Left renal cortex interstitium (tissue), 4 donors: Measurements from ENCODE around the gene SYNM. TPM values are rescaled to one million over a fixed set of nuclear protein-coding genes. Genes with fewer than 3 reads are reported as not detected.
"Not testable (repeated sequence)": the region's sequence is repeated elsewhere in the genome, so short reads cannot be mapped to it uniquely, and the experiment has no call there.

ENCODE experiments used
- DNase-seq, 4 donors: peaks; one replicate each; pipeline ENCODE4 v3.0.0-alpha.2; 2013; ENCODE audit warnings: low read depth in 4 of 4, low spot score in 2 of 4, missing footprints in 1 of 4
- polyA plus RNA-seq, 4 donors: library from polyadenylated mRNA; unstranded; fragments of 120-200 nt; gene quantifications; one replicate each; pipeline ENCODE4 v1.2.1, GENCODE V29; 2013; ENCODE audit not compliant: insufficient read length in 4 of 4

The SYNM gene, protein sequence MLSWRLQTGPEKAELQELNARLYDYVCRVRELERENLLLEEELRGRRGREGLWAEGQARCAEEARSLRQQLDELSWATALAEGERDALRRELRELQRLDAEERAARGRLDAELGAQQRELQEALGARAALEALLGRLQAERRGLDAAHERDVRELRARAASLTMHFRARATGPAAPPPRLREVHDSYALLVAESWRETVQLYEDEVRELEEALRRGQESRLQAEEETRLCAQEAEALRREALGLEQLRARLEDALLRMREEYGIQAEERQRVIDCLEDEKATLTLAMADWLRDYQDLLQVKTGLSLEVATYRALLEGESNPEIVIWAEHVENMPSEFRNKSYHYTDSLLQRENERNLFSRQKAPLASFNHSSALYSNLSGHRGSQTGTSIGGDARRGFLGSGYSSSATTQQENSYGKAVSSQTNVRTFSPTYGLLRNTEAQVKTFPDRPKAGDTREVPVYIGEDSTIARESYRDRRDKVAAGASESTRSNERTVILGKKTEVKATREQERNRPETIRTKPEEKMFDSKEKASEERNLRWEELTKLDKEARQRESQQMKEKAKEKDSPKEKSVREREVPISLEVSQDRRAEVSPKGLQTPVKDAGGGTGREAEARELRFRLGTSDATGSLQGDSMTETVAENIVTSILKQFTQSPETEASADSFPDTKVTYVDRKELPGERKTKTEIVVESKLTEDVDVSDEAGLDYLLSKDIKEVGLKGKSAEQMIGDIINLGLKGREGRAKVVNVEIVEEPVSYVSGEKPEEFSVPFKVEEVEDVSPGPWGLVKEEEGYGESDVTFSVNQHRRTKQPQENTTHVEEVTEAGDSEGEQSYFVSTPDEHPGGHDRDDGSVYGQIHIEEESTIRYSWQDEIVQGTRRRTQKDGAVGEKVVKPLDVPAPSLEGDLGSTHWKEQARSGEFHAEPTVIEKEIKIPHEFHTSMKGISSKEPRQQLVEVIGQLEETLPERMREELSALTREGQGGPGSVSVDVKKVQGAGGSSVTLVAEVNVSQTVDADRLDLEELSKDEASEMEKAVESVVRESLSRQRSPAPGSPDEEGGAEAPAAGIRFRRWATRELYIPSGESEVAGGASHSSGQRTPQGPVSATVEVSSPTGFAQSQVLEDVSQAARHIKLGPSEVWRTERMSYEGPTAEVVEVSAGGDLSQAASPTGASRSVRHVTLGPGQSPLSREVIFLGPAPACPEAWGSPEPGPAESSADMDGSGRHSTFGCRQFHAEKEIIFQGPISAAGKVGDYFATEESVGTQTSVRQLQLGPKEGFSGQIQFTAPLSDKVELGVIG (N-terminal part only)
- 1 to 10 TPM; 1.6 to 2.0 (median 1.7) TPM for polyA plus RNA-seq

DNA sequence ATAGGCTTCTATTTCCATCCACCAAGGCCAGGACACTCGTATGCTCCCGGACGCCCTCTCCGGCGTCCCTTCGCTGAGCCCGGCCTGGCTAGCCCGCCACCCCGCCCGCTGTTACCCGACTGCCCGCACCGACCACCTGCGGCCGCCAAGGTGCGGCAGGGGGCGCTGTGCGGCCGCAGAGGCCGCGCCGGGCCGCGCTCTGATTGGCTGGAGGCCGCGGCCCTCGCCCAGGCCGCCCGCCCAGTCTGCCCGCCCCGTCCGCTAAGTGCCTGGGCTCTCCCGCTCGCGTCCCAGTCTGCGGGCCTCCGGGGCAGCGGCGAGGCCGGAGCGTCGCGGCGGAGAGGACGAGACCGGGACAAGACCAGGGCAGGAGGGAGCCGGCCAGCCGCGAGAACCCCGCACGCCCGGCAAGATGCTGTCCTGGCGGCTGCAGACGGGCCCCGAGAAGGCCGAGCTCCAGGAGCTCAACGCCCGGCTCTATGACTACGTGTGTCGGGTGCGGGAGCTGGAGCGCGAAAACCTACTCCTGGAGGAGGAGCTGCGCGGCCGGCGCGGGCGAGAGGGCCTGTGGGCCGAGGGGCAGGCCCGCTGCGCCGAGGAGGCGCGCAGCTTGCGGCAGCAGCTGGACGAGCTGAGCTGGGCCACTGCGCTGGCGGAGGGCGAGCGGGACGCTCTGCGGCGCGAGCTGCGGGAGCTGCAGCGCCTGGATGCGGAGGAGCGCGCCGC is at the start of gene SYNM:
Gene SYNM (plus strand): TSS at position 293 of the 726 bp plus-strand sequence. CDS start 120 bp downstream, at position 413.
- DNase-seq: peak in 3 of 4 donors; percentile 29 to 59 (median 52)

DNA sequence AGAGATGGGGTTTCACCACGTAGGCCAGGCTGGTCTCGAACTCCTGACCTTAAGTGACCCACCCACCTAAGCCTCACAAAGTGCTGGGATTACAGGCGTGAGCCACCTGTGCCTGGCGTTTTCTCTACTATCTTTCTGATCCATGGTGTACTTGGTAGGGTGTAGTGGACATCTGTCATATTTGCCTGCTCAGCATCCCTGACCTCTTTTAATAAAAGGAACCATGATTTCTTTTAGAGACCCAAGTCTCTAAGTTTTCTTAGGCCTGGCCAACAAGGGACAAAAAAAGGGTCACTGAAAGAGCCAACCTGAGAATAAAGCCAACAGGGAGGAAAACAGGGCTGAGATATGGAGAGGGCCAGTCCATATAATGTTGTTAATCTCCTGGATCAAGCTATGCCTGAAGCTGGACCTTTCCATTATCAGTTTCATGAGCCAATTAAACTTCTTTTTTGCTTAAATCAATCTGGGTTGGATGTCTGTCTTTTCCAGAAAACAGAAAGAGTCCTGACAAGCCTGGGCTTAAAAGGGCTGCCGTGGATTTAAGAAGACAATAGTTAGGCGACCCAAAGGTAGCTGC is 49.2 kb upstream of the SYNM start:
- no peak for DNase-seq

DNA sequence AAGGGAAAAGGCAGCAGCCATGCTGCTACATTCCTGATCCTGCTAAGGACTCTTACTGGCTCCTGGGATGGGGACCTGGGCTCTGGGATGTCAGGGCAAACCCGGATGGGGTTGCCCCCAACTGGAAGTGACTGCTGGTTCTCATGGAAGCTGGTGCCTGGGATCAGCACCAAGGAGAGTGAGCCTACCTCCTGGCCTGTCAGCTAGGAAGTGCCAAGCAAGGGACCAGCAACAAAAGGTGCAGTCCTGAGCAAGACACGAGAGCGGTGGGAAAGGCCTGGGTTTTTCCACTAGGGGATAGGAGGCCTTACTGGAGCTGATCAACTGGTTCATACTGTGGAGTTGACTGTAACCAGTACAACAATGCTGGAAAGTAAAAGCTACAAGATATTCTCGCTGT is 47.9 kb upstream of the SYNM start:
- no peak for DNase-seq

DNA sequence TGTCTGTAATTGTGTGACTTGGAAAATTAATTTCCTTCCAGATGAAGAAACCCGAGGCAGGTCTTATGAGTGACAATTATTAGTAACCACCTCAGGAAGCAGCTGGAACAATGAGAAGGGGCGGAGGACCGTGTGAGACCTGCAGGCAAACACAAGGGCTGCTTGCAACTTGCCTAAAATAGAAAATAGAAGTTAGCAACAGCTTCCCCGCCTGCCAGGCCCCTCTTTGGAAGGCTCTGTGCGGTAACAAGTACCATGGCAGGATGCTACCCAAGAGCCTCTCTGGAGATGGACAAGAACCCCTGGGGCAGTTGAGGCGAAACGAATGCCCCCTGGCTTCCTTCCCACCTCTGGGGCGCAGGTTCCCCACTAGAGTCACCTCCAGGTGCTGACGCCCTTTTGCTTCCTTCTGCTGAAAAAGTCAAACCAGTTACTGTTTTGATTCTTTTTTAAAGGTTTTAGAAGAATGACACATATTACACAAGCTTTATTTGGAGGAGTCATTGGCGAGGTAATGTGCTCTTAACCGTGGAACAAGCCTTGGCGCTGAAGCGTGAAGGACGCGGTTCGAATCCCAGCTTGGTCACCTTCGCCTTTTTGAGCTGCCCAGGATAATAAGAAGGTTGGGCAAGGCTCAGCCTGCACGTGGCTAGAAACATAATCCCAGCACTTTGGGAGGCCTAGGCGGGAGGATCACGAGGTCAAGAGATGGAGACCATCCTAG is 47.0 kb upstream of the SYNM start:
- DNase-seq: no peak

DNA sequence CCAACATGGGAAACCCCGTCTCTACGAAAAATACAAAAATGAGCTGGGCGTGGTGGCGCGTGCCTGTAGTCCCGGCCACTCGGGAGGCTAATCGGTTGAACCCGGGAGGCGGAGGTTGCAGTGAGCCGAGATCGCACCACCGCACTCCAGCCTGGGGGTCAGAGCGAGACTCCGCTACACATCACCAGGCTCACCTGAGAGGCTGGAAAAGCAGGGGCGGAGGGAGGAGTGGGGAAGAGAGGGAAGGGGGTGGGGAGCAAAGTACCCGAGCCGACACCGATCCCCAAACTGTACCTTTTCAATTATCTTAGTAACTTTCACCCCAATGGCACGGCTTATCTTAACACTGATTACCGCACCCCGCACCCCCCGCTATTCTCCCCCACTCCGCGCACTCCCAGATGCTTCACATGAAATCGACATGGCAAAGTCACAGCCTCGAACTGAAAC is 46.4 kb upstream of the SYNM start:
- peak in 1 of 4 donors; percentile 13 for DNase-seq

DNA sequence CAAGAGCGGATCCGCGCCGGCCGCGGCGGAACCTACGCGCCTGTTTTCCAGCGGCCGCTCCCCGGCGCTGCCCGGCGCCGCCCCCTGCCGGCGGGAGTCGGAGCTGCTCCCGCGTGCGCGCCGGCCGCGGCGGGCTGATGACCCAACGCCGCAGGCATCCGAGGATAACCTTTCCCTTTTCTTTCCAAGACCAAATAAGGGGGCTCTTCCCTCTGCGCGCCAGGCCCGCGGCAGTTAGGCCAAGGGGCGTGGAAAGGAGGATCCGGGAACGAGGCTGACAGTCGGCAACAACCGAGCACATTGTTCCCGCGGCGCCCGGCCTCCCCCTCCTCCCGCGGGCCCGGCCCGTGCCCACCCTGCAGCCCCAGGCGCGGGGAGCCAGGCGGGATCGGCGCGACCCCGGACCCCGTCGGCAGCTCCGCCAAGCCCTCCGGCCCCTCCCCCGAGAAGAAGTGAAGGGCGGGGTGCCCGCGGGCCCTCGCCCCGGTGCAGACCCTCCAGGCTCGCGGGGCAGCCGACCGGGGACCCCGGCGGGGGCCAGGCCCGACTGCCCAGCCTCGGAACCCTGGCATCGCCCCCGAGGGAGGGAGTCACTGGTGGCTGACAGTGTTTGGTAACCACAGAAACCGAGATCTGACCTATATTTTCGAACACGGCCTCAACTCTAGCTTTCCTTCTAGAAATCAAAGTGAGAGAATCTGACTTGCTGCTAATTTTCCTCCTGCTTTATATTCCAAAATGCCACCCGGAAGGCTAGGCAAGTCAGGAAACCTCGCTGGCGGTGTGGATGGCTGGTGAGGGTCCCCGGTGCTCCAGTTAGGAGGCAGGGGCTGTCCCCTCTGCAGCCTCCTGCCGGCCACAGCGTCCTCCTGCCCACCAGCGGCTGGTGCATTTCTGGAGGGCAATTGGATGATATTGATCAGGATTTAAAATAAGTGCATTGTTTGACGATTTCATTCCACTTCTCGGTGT is 45.6 kb upstream of the SYNM start:
- peak in 3 of 4 donors; percentile 52 to 68 (median 63) for DNase-seq

DNA sequence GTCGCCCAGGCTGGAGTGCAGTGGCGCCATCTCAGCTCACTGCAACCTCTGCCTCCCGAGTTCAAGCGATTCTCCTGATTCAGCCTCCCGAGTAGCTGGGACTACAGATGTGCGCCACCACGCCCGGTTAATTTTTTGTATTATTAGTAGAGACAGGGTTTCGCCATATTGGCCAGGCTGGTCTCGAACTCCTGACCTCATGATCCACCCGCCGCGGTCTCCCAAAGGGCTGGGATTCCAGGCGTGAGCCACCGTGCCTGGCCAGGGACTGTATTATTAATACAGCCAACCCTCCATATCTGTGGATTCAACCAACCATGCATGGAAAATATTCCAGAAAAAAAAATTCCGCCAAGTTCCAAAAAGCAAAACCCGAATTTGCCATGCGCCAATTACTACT is 44.7 kb upstream of the SYNM start:
- DNase-seq: not testable (repeated sequence)

DNA sequence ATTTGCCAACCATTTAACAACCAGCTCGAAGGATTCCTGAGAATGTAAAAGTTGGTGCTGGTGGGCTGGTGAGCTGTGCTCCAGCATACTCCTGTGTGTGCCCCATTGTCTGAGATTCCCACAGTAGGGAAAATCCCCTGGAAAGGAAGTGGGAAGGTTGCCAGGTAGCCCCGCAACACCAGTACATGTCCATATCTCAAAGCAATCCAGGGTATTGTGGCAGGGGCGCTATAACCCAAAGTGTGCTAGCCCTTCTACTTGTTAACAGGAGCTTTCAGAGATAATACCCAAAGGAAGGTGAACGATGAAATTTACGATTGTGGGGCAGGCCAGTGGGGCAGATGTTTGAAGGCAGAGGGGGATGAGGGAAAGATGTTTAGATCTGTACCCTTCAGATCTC is 42.7 kb upstream of the SYNM start:
- DNase-seq: no peak

DNA sequence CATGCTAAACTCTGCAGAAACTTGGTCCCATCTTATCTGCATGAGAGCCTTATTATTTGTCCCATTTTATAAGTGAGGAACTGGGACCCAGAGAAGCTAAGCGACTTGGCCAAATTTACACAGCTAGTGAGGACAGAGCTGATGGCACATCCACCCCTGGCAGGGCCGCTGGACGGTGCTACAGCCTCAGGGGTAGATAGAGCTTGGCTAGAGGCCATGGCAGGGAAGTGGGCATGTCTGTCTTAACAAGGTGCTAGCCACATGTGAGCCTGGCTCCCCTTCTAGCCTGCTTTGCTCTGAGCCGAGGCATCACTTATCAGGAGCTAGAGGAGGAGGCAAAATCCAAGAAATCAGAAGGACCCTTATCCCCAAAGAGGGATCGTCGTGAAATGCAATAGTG is 36.7 kb upstream of the SYNM start:
- DNase-seq: no peak

DNA sequence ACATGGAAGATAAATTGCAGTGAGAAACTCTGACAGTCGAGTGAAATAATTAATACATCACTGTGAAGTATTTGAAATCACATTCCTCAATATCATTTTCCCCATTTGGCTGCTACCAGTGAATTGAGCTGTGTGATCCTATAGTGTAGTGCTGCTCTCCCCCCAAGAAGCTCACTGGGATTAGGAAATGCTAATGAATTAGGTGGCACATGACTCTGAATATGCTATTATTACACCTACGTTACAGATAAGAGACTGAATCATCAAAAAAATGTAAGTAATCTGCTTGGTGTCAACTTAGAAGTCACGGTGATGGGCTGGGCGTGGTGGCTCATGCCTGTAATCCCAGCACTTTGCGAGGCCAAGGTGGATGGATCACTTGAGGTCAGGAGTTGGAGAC is 34.7 kb upstream of the SYNM start:
- no peak for DNase-seq

DNA sequence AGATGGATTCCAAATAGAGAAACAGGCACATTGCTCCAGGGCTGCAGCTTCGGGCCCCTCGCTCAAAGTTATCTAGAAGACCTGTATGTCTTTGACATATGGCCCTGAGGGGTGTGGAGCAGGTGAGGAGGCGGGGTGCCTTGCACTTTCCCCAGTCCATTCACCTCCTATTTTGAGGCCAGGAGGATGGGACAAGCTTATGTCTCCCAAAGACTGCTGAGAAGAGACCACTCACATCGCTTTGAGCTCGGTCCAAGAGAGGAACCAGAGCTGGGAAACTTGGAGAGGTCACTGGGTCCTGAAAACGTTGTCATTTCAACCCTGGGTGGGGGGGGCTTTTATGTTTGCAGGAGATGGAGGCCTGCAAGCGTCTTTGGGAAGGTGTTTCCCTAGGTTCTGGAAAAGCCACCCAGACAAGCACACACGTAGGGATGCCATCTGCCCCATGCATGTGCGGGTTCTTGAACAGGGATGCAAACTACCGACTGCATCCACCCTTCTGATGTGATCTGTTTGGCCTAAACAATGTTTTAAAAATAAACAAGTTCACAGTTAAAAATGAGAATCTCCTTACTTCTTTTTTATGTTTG is 33.7 kb upstream of the SYNM start:
- DNase-seq: no peak

DNA sequence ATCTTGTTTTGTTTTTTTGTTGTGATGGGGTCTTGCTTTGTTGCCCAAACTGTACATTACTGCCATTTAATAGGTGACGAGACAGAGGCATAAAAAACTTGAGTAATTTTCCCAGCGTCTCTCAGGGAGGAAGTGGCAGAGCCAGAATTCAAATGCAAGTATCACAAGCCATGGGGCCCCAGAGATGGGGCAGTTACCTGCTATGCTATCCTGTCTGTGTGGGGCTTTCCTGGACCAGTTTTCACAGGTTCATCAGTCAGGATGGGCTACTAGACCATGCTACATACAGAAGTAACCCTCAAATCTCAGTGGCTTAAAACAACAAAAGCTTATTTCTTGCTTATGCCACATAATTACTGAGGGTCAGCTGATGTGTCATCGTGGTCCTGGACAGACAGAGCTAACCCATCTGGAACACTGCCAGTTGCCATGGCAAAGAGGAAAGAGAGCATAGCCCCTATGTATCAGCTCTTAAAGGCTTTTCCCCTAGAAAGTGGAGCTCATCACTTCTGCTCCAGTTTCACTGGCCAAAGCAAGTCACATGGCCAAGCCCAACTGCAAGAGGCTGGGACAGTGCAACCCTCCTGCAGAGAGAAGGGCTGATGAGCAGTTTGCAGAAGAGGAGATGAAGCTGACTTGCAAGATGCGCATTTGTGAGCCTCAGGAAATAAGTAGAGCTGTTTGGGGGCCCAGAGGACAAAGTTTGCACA is 31.7 kb upstream of the SYNM start:
- no peak for DNase-seq

DNA sequence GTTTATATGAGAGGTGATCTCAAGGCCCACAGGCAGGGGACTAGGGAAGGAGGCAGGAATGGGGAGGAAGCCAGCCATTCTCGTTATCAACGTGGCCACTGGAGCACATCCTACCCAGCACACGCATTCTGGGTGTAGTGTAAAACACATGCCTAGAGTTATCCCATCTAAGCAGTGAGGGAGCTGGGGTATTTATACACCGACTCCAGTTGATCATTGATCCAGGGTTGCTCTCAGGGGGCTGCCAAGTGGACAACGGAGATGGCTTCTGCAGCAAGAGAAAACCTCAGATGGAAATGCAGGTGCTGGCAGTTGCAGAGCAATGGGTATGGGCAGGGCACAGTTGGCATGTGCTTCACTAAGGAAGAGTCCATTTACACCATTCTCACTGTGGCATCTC is 30.4 kb upstream of the SYNM start:
- no peak for DNase-seq

DNA sequence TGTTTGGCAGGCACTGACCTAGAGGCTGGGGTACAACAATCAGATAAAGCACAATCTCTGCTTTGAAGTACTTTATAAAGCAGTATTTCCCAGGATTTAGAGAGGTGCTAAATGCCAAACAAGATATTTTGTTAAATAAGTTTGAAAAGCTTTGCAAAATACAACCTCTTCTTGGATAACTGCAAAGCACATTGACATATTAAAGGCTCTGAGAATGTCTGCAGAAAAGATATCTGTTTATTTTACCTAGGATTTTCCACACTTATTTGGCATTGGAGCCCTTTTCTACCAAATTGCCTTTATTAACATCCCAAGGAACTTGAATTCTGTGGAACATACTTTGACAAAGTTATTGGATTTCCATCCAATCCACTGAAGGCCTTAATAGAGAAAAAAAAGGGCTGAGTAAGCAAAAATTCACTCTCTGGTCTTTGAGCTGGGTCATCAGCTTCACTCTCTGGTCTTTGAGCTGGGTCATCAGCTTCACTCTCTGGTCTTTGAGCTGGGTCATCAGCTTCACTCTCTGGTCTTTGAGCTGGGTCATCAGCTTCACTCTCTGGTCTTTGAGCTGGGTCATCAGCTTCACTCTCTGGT is 29.7 kb upstream of the SYNM start:
- not testable (repeated sequence) for DNase-seq

DNA sequence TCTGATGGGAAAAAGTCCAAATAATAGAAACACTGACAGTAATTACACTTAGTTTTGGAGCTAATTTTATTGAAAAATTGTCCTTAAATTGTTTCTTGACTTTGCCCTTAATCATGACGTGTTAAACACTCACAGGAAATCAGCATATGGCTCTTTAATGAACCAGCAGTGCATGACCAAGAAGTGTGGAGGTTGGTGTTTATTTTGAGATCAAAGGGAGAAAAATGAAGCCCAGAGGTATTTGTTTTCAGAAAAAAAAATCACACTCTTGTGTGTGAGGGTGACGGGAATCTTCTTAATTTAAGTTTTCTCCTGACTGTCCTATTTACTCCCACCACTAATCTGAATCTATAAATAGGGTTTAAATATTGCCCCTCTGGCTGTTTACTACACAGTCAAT is 28.8 kb upstream of the SYNM start:
- no peak for DNase-seq

DNA sequence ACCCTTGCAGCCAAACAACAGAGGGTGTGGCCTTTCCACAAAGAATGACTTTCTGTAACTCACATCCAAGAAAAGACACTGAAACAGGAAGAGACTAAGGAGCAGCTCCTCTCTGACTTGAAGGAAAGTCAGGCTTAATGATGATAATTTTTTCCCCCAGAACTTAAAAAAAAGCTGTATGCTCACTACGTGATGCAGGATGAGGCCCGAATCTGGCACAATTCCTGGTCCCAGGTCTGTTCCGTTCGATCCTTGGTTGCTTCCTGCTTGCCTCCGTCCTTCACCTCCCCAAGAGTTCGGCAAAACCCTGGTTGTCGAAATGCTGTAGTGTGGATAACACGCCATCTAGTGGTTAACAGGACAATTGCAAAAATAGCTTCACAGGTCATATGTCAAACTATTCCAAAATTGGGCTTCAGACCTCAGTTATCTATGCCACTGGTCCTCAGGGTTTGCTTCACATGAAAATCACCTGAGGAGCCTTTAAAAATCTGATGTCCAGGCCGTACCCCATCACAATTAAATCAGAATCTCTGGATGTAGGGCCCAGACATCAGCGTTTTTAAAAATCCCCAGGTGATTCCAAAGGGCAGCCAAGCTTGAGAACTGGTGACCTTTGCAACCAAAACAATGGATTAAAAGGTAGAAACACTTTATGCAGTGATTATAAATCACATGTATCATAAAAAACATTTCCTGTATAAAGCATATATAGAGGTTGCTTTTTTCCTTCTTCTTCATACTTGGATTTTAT is 28.1 kb upstream of the SYNM start:
- DNase-seq: peak in 3 of 4 donors; percentile 59 to 70 (median 64)
